ENCODE results near the gene CKM. TPM values are rescaled to one million over a fixed set of nuclear protein-coding genes. Genes with fewer than 3 reads are reported as not detected.

The CKM gene
- total RNA-seq, 1 donor from 2014 or later, result not detected

DNA sequence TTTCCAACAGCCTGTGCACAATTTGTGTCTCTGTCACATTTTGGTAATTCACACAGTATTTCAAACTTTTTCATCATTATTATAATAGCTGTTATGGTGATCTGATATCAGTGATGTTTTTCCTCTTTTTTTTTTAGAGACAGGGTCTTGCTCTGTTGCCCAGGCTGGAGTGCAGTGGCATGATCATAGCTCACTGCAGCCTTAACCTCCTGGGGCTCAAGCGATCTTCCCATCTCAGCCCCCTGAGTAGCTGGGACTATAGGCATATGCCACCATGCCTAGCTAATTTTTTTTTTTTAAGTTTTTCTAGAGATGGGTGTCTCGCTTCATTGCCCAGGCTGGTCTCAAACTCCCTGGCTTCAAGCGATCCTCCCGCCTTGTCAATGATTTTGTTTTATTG is 65.8 kb downstream of the CKM start:
- Mint-ChIP-seq H3K9me3 (ENCODE audit: unreplicated experiment) (no peaks in the 10 kb centered on the region), H3K4me3 (ENCODE audit: unreplicated experiment) (no peak overlapping the region), H3K27me3 (ENCODE audit: low read depth, unreplicated experiment) (no peaks in the 10 kb centered on the region), H3K4me1 (ENCODE audit: low read depth, unreplicated experiment) (peaks cover 11% of the 10 kb centered on the region), H3K27ac (ENCODE audit: unreplicated experiment) (no peak overlapping the region), H3K36me3 (ENCODE audit: low read depth, unreplicated experiment) (peaks cover 7% of the 10 kb centered on the region)
- H3K4me1 ChIP-seq (ENCODE audit: insufficient read depth, low read length), result peaks cover 19% of the 10 kb centered on the region
- no peak overlapping the region for H3K4me2 ChIP-seq (ENCODE audit: low read length)
- H3K4me3 ChIP-seq (ENCODE audit: insufficient read depth, low read depth, low read length), result no peak overlapping the region
- no peaks in the 10 kb centered on the region for H3K36me3 ChIP-seq (ENCODE audit: insufficient read depth, low read length)
- DNase-seq (ENCODE audit: low read depth), result no peak
- FAIRE-seq, result no peak
- H3K27me3 ChIP-seq (ENCODE audit: insufficient read depth, low read length), result no peaks in the 10 kb centered on the region
- H3K9ac ChIP-seq (ENCODE audit: low read length), result no peak overlapping the region
- no peak overlapping the region for H3K27ac ChIP-seq (ENCODE audit: low read depth, low read length)
- TF ChIP-seq, protein P1, sequence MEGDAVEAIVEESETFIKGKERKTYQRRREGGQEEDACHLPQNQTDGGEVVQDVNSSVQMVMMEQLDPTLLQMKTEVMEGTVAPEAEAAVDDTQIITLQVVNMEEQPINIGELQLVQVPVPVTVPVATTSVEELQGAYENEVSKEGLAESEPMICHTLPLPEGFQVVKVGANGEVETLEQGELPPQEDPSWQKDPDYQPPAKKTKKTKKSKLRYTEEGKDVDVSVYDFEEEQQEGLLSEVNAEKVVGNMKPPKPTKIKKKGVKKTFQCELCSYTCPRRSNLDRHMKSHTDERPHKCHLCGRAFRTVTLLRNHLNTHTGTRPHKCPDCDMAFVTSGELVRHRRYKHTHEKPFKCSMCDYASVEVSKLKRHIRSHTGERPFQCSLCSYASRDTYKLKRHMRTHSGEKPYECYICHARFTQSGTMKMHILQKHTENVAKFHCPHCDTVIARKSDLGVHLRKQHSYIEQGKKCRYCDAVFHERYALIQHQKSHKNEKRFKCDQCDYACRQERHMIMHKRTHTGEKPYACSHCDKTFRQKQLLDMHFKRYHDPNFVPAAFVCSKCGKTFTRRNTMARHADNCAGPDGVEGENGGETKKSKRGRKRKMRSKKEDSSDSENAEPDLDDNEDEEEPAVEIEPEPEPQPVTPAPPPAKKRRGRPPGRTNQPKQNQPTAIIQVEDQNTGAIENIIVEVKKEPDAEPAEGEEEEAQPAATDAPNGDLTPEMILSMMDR (IDR thresholded peaks at IDR 0.05; ENCODE audit: insufficient read depth, low read depth, low read length), result no peak
- no peak for TF ChIP-seq EZH2 (IDR thresholded peaks at IDR 0.05; ENCODE audit: insufficient read depth, low read length)
- no peak overlapping the region for H2AFZ ChIP-seq (ENCODE audit: low read depth, low read length)
- peaks cover 70% of the 10 kb centered on the region for H4K20me1 ChIP-seq (ENCODE audit: insufficient read depth, low read length)
- H3K9me3 ChIP-seq (ENCODE audit: insufficient read depth, low read depth, low read length), result no peaks in the 10 kb centered on the region
- peaks cover 56% of the 10 kb centered on the region for H3K79me2 ChIP-seq (ENCODE audit: insufficient read depth, low read length)

Other genes with a start within 250 kb of the CKM start
- 3.0 and 3.1 TPM in 2 replicates for gene ZNF296, start 246.4 kb downstream of the CKM start, total RNA-seq
- 44.8 and 46.0 TPM in 2 replicates for gene GEMIN7, start 243.6 kb downstream of the CKM start, total RNA-seq
- 29.1 and 29.2 TPM in 2 replicates for gene PPP1R37, start 229.7 kb downstream of the CKM start, total RNA-seq
- gene NKPD1, start 161.9 kb downstream of the CKM start, total RNA-seq, result not detected in 2 replicates
- 14.7 and 16.4 TPM in 2 replicates for gene TRAPPC6A, start 144.6 kb downstream of the CKM start, total RNA-seq
- gene BLOC1S3, start 144.1 kb downstream of the CKM start, total RNA-seq, result 14.5 TPM in 2 replicates
- 0.61 and 0.87 TPM in 2 replicates for gene EXOC3L2, start 77.5 kb downstream of the CKM start, total RNA-seq
- 60.3 and 61.0 TPM in 2 replicates for gene MARK4, start 71.6 kb downstream of the CKM start, total RNA-seq
- 0.62 and 1.2 TPM in 2 replicates for gene KLC3, start 17.9 kb upstream of the CKM start, total RNA-seq
- gene ERCC2, start 47.7 kb upstream of the CKM start, total RNA-seq, result 38.9 and 44.7 TPM in 2 replicates
- gene PPP1R13L, start 82.2 kb upstream of the CKM start, total RNA-seq, result 56.6 and 56.7 TPM in 2 replicates
- gene POLR1G, start 83.8 kb upstream of the CKM start, total RNA-seq, result 10.9 and 12.8 TPM in 2 replicates
- 67.5 and 70.4 TPM in 2 replicates for gene ERCC1, start 101.0 kb upstream of the CKM start, total RNA-seq
- 8.2 and 13.3 TPM in 2 replicates for gene FOSB, start 145.1 kb upstream of the CKM start, total RNA-seq
- gene RTN2, start 174.2 kb upstream of the CKM start, total RNA-seq, result 29.1 and 35.3 TPM in 2 replicates
- gene PPM1N, start 175.6 kb upstream of the CKM start, total RNA-seq, result 0.67 and 1.3 TPM in 2 replicates
- 205 and 222 TPM in 2 replicates for gene VASP, start 184.6 kb upstream of the CKM start, total RNA-seq

Measured in astrocyte (in vitro differentiated cells and primary cell).